NB4 (cell line): ENCODE measurements around the gene PAM16.

Experiments
- CTCF ChIP-seq: IDR thresholded peaks from one replicate; pipeline ENCODE4 v1.5.1; 2012; ENCODE audit warnings: low read depth, low read length
- POLR2A ChIP-seq: IDR thresholded peaks from 2 replicates; pipeline ENCODE4 v1.6.1; 2011; ENCODE audit warnings: mild to moderate bottlenecking; ENCODE audit not compliant: insufficient read length; ENCODE audit errors: extremely low read depth

- TF ChIP-seq CTCF (no peak), POLR2A (no peak)
Measured at GRCh38 chr16:4338712-4339299, 12.3 kb downstream of the PAM16 start.
